Endothelial cell of umbilical vein (primary cell): ENCODE results near the gene SRP14. TPM values are rescaled to one million over a fixed set of nuclear protein-coding genes. Genes with fewer than 3 reads are reported as not detected.

Experiments used
- BruUV-seq: library from RNA; stranded (reverse); fragments of 400-500 nt; replicated peaks from 2 replicates; lab custom pipeline; 2021; lab: Mats Ljungman, UMichigan
- CTCF ChIA-PET: fragments of 300-600, 350-600 bp; sonication (Branson Sonifier 250); formaldehyde crosslinking; loops from one replicate; lab custom pipeline; 2021; ENCODE audit warnings: antibody characterized with exemption, inconsistent platforms; lab: Charles Lee
- POLR2A ChIA-PET: fragments of 300-600, 350-600 bp; sonication (Branson Sonifier 250); formaldehyde crosslinking; loops from one replicate; lab custom pipeline; 2021; ENCODE audit warnings: antibody characterized with exemption, inconsistent platforms; lab: Charles Lee
- DNase-seq: peaks from one replicate; pipeline ENCODE4 v3.0.0-alpha.2; 2011; ENCODE audit warnings: low read depth, low spot score
- FAIRE-seq: peaks from 2 replicates; lab custom pipeline; 2011; peaks lifted over from hg19 to GRCh38; lab: Jason Lieb, UNC
- H2AFZ ChIP-seq: 2 replicates; pipeline ENCODE4 v1.6.0; 2012; ENCODE audit warnings: low read depth, low read length, control low read depth, inconsistent platforms
- H3K27ac ChIP-seq: 2 replicates; pipeline ENCODE4 v1.5.1; 2011; ENCODE audit warnings: low read depth, mild to moderate bottlenecking, control low read depth, low read length, moderate library complexity; ENCODE audit not compliant: insufficient read depth
- H3K27me3 ChIP-seq, 2 experiments: 2 replicates each; pipeline versions ENCODE4 v1.6.0 to v1.6.1; 2011; ENCODE audit warnings: low read length in 2 of 2, mixed read lengths in 1 of 2; ENCODE audit not compliant: control insufficient read depth in 2 of 2, insufficient read depth in 2 of 2
- H3K36me3 ChIP-seq, 2 experiments: 2 replicates in 1 of 2; 3 replicates in 1 of 2; pipeline ENCODE4 v1.5.1; 2011; ENCODE audit warnings: low read length in 2 of 2, mild to moderate bottlenecking in 1 of 2, moderate library complexity in 1 of 2; ENCODE audit not compliant: control insufficient read depth in 2 of 2, insufficient read depth in 2 of 2; ENCODE audit errors: extremely low read depth in 1 of 2
- H3K4me1 ChIP-seq: 3 replicates; pipeline ENCODE4 v1.5.1; 2011; ENCODE audit warnings: mild to moderate bottlenecking, low read length; ENCODE audit not compliant: control insufficient read depth, insufficient read depth; ENCODE audit errors: extremely low read depth
- H3K4me2 ChIP-seq: 2 replicates; pipeline ENCODE4 v1.6.1; 2011; ENCODE audit warnings: low read length, control low read depth, mixed read lengths; ENCODE audit not compliant: insufficient read depth
- H3K4me3 ChIP-seq, 3 experiments: fragments of 200-600 bp in 1 of 3; sonication (generic), shearing (Covaris generic) in 1 of 3; replicated peaks in 1 of 3; 2 replicates each; pipeline ENCODE4 v1.5.1; 2011 to 2016; ENCODE audit warnings: control low read depth in 3 of 3, low read length in 3 of 3, mild to moderate bottlenecking in 2 of 3, inconsistent platforms in 1 of 3, low read depth in 1 of 3, moderate library complexity in 1 of 3; ENCODE audit not compliant: insufficient read depth in 1 of 3
- H3K79me2 ChIP-seq: 2 replicates; pipeline ENCODE4 v1.6.0; 2012; ENCODE audit warnings: low read length, inconsistent platforms; ENCODE audit not compliant: control insufficient read depth, insufficient read depth
- H3K9ac ChIP-seq: replicated peaks from 2 replicates; pipeline ENCODE3; 2011; ENCODE audit warnings: low read length, control low read depth; ENCODE audit not compliant: insufficient read depth; ENCODE audit errors: extremely low read depth
- H3K9me1 ChIP-seq: replicated peaks from 3 replicates; pipeline ENCODE4 v1.6.0; 2011; ENCODE audit warnings: mild to moderate bottlenecking, low read length; ENCODE audit not compliant: control insufficient read depth, insufficient read depth; ENCODE audit errors: extremely low read depth
- H3K9me3 ChIP-seq: replicated peaks from 2 replicates; pipeline ENCODE4 v1.5.1; 2012; ENCODE audit warnings: low read length, inconsistent platforms; ENCODE audit not compliant: control insufficient read depth, insufficient read depth
- H4K20me1 ChIP-seq: replicated peaks from 2 replicates; pipeline ENCODE3; 2011; ENCODE audit warnings: mild to moderate bottlenecking, low read length; ENCODE audit not compliant: control insufficient read depth, insufficient read depth; ENCODE audit errors: extremely low read depth
- CTCF ChIP-seq, 2 donors: IDR thresholded peaks; 1 replicate in 1 of 2; 2 replicates in 1 of 2; pipeline ENCODE4 v1.5.1; 2011; ENCODE audit warnings: low read length in 2 of 2, mild to moderate bottlenecking in 2 of 2, moderate library complexity in 2 of 2, control low read depth in 1 of 2, inconsistent platforms in 1 of 2, low read depth in 1 of 2; ENCODE audit not compliant: insufficient read depth in 1 of 2; ENCODE audit errors: extremely low read depth in 1 of 2
- EZH2 ChIP-seq: IDR thresholded peaks from 2 replicates; pipeline ENCODE4 v1.6.1; 2012; ENCODE audit warnings: borderline replicate concordance, low read depth, mild to moderate bottlenecking, moderate library complexity, low read length, inconsistent platforms; ENCODE audit not compliant: severe bottlenecking
- GATA2 ChIP-seq: IDR thresholded peaks from 2 replicates; pipeline ENCODE4 v1.7.0; 2011; ENCODE audit warnings: low read depth, mild to moderate bottlenecking, moderate library complexity, mixed read lengths, low read length; ENCODE audit not compliant: insufficient read length, insufficient read depth
- JUN ChIP-seq: IDR thresholded peaks from 2 replicates; pipeline ENCODE4 v1.6.1; 2011; ENCODE audit warnings: borderline replicate concordance, low read depth; ENCODE audit not compliant: insufficient read length, insufficient read depth
- MYC ChIP-seq: IDR thresholded peaks from one replicate; pipeline ENCODE4 v1.6.1; 2011; ENCODE audit warnings: mild to moderate bottlenecking, low read depth, low read length
- POLR2AphosphoS5 ChIP-seq: IDR thresholded peaks from 2 replicates; pipeline ENCODE4 v1.6.1; 2012; ENCODE audit warnings: low read depth, mild to moderate bottlenecking, control low read depth, low read length, moderate library complexity; ENCODE audit not compliant: insufficient read depth
- dilution Hi-C: fragments of 300-500 bp; cut with MboI; formaldehyde crosslinking; loops from one replicate; pipeline ENCODE4 v1.15.0; 2019; ENCODE audit warnings: low sequenced_read_pairs; ENCODE audit not compliant: extremely low pct_ligation_motif_present
- intact Hi-C: fragments of 100-400 bp; cut with micrococcal nuclease; formaldehyde crosslinking; loops from one replicate; pipeline ENCODE4 v1.10.0; 2022
- polyA plus RNA-seq, 4 experiments: library from polyadenylated mRNA; depleted of rRNA in 3 of 4; stranded (reverse) in 3 of 4; unstranded in 1 of 4; fragments of >200 nt; gene quantifications; 2 replicates each; pipeline versions ENCODE4 v1.2.1 to v1.2.3, GENCODE V29; 2011 to 2012; ENCODE audit warnings: missing spikeins in 1 of 4
- total RNA-seq: library from RNA; stranded (reverse); gene quantifications from 2 replicates; pipeline ENCODE4 v1.2.3, GENCODE V29; 2021
- TF ChIP-seq, protein P1 (sequence below): IDR thresholded peaks from 2 replicates; pipeline ENCODE4 v1.6.1; 2011; ENCODE audit not compliant: insufficient read depth, insufficient read length

Gene SRP14
- total and polyA plus RNA-seq, 2 donors (not counting 3 experiments of a cell fraction or from before 2014, with no cell fraction given), result 220 to 330 TPM

- FAIRE-seq (no peak), DNase-seq (no peak)
- ChIA-PET CTCF (interaction anchor here (0.6 to 1.5 kb wide), 3 partner anchors 35 to 216 kb away, joined by 3 to 4 read pairs (median 3); no protein-coding TSS in a partner anchor), POLR2A (no interaction called here)
- H4K20me1 ChIP-seq, result no peaks in the 10 kb centered on the region
- no TSS peak for BruUV-seq
- H2AFZ ChIP-seq, result no peak overlapping the region
- no peaks in the 10 kb centered on the region for H3K9me3 ChIP-seq
- H3K4me3 ChIP-seq, result no peak overlapping the region
- intact Hi-C loops, result no loop called here
- no peak overlapping the region for H3K9ac ChIP-seq
- no peak overlapping the region for H3K27ac ChIP-seq
- TF ChIP-seq EZH2 (no peak), GATA2 (no peak), JUN (no peak), MYC (no peak), POLR2AphosphoS5 (no peak), CTCF (IDR thresholded peaks at IDR 0.05; ENCODE audit: extremely low read depth in 1 of 2, insufficient read depth in 1 of 2, low read depth in 1 of 2, low read length in 2 of 2) (no peak)
- TF ChIP-seq, protein P1, sequence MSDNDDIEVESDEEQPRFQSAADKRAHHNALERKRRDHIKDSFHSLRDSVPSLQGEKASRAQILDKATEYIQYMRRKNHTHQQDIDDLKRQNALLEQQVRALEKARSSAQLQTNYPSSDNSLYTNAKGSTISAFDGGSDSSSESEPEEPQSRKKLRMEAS, result no peak
- no peaks in the 10 kb centered on the region for H3K27me3 ChIP-seq
- H3K79me2 ChIP-seq, result no peaks in the 10 kb centered on the region
- H3K9me1 ChIP-seq, result no peaks in the 10 kb centered on the region
- H3K4me1 ChIP-seq, result peaks cover 3% of the 10 kb centered on the region
- no peak overlapping the region for H3K4me2 ChIP-seq
- dilution Hi-C loops, result no loop called here
- no peaks in the 10 kb centered on the region for H3K36me3 ChIP-seq
These were observed 19.6 kb upstream of the SRP14 start for GRCh38 chr15:40058476-40059140.
